KOPT-K1 (cell line): ENCODE measurements around the gene SEMA4F.

Experiments
- H3K27ac ChIP-seq: fragments of 200-600 bp; sonication (generic); 2 replicates; pipeline ENCODE4 v1.5.1; 2016; ENCODE audit warnings: antibody characterized with exemption, mild to moderate bottlenecking, low read depth, low read length; ENCODE audit not compliant: poor library complexity, severe bottlenecking
- H3K36me3 ChIP-seq: fragments of 200-600 bp; sonication (generic); 2 replicates; pipeline ENCODE4 v1.5.1; 2017; ENCODE audit warnings: antibody characterized with exemption, mild to moderate bottlenecking, low read length, moderate library complexity; ENCODE audit not compliant: insufficient read depth
- H3K9me3 ChIP-seq: fragments of 200-600 bp; sonication (generic); 2 replicates; pipeline ENCODE4 v1.5.1; 2017; ENCODE audit warnings: antibody characterized with exemption, low read length, mild to moderate bottlenecking; ENCODE audit not compliant: insufficient read depth, poor library complexity, severe bottlenecking

SEMA4F gene

DNA sequence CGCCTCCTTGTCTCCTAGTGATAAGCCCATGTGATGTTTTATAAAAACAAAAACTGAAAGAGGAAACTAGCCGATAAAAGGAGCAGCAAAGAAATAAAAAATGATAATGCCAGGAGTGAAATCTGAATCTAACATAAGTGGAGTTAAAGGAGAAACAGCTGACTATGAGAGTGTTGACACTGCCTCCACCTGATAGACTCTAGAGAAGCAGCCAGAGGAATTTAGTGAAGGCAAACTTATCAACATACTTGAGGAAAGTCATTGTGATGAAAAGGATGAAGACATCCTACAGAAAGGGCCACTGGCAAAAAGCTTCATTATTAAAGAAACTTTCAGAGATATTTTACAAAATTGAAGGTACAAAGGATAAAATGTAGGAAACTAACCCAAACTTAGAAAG lies 7.8 kb upstream of the SEMA4F start:
- Histone ChIP-seq H3K36me3 (no peaks in the 10 kb centered on the region), H3K9me3 (no peaks in the 10 kb centered on the region), H3K27ac (no peak overlapping the region)

DNA sequence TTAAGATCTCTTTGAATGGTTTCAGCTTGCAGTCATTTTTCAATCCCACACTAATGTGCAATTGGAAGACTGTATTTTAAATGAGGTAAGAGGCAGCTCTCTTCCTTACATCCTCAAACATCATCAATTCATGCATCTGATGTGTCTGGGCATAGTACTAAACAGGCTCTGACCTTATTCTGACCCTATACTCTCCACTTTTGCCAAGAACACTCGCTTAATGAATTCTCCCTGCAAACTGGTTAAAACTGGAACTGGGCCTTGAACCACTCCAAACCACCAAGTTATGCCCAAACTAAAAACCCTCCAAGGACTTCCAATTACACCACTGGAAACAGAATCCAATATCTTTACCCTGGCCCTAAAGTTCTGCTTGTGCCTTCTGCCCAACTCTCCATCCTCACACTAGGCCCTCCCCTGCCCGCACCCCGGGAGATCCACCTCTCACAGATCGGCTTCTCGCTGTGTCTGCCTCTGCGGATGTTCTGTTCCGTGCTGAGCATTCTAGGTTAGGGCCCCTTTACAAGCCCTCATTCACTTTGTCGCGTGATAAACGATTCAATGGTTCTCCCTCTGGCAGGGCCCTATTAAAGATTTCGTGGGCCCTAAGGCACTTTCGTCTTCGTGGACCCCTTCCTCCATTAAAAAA lies 7.1 kb upstream of the SEMA4F start:
- H3K36me3 ChIP-seq: no peaks in the 10 kb centered on the region

DNA sequence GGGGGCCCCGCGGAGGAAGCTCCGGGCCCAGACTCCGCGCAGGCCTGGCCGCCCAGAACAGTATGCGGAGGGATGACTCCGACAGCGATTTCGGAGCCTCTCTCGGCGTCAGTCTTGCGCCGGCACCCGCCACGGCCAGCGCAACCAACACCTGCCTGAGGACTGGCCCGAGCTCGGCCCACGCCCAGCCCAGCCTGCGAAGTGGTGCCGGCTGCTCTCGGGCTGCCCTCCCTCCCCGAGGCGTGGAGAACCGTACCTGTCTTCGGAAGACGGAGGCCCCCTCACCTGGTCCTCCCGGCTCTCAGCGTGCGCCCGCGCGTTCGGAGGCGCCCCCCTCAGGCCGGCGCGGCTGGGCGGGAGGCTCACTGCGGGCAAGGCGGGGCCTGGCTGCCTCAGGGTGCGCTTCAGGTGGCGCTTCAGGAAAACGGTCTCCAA lies 6.0 kb upstream of the SEMA4F start, which contains the start of gene M1AP:
M1AP (minus strand) TSS at position 322 of the 435 bp plus-strand sequence. CDS start 8,055 bp downstream, outside the sequence.
- Histone ChIP-seq H3K9me3 (no peaks in the 10 kb centered on the region), H3K27ac (no peak within 1 kb of the TSS), H3K36me3 (no peaks in the 10 kb centered on the region)

More for the DNA sequence above, 7.1 kb upstream of the SEMA4F start:
- Histone ChIP-seq H3K9me3 (no peaks in the 10 kb centered on the region), H3K27ac (no peak overlapping the region)

DNA sequence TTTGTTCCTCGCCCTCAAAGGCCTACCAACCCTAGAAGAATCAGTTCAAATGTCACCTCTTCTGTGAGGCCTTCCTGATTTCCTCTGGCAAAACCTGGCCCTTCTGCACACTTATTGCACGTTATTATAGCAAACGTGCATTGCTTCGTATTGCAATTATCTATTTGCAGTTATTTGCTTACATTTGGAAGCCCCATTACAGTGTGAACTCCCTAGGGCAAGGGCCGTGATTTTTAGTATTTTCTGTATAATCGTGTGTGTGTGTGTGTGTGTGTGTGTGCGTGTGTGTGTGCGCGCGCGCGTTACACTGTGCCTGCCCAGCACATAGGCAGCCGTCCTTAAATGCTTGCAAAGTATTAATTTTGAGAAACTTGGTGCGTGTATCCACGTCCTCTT lies 460 bp upstream of the SEMA4F start:
- Histone ChIP-seq H3K27ac (no peak overlapping the region), H3K9me3 (no peaks in the 10 kb centered on the region), H3K36me3 (no peaks in the 10 kb centered on the region)

DNA sequence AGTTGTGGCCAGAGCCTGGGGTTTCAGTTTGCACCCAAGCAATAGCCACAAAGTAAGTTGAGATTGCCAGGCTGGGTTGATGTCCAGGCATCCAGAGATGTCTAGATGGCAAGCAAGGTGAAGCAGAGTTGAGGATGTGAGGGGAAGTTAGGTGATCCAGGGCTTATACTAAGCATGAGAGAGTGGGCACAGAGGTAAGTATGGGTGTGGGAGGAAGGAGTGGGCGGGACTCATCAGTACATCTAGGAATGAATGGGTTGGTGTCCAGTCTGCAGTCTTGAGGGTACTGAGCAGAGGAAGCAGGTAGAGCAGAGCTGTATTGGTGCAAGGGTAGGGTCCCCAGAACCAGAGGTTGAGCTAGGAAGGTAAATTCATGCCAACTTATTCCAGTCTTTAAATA lies 1.5 kb downstream of the SEMA4F start:
- Histone ChIP-seq H3K9me3 (no peaks in the 10 kb centered on the region), H3K27ac (no peak overlapping the region), H3K36me3 (no peaks in the 10 kb centered on the region)

DNA sequence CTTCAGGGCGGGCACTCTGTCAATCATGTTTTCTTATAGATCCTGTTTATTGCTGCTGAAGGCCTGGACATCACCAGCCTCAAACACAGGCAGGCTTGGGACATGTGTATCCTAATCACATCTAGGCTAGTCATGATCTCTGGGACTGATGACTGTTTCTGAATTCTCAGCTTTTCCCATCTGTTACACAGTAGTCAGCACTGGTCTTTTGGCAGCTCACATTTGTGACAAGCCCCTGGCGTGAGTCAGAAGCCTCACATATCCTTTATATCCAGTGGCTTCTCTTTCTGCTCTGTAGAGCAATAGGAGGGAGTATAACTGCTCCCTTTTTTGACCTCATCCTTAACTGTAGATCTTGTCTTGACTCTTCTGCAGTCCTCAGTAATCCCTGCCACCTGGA lies 4.5 kb downstream of the SEMA4F start:
- Histone ChIP-seq H3K27ac (no peak overlapping the region), H3K36me3 (no peaks in the 10 kb centered on the region), H3K9me3 (no peaks in the 10 kb centered on the region)

DNA sequence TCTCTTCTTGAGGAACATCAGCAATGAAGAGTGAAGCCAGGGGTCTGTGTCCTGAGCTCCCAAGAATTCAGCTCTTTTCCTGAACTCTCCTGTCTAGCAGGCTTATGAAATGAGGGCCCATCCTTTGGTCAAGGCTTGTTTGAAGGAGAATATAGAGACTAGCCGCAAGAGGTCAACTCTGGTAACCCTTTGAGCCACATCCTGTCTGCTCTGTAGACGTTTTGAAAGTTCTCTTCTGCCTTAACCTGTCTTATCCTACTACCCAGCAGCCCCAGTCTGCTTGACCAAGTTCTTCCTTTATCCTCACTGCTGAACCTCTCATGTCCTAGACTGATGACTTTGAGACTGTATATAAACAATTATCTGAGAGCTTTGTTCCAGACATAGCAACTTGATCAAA lies 5.4 kb downstream of the SEMA4F start:
- Histone ChIP-seq H3K36me3 (no peaks in the 10 kb centered on the region), H3K27ac (no peak overlapping the region)

DNA sequence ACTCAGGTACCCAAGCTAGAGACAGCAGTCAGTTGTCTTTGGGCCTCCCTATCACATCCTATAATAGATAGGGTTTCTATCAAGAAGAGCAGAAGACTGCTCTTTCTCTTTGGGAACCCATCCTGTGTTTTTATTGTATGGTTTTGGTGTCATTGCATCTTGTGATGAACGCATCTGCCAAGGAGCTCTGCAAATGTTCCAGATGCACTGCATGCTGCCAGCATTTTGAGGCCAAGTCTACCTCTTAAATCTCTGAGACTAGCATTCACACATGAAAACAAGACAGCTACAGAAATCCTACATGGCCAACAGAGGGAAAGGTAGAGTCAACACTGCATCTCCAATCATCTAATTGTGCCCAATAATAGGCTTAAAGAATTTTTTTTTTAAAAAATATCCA lies 14.0 kb downstream of the SEMA4F start:
- H3K9me3 ChIP-seq: no peaks in the 10 kb centered on the region
- H3K36me3 ChIP-seq: no peaks in the 10 kb centered on the region
- no peak overlapping the region for H3K27ac ChIP-seq

More for the DNA sequence above, 5.4 kb downstream of the SEMA4F start:
- no peaks in the 10 kb centered on the region for H3K9me3 ChIP-seq

DNA sequence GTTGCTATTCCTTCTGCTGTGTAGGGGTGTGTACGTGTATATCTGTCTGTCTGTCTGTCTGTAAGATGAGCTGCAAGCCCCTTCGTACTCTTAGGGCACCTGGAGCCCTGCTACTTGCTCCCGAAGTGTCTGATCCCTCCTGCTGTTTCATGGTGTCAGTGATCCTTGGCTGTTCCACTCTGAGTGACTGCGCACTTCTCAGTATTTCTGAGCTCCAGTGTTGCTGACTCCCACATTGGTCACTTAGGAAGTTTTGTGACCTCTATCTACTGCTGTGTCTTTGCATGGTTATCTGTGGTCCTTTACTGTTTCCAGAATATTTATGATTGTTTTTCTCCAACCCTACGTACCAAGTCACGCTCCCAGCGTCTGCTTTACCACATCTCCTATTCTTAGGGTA lies 16.2 kb downstream of the SEMA4F start:
- H3K36me3 ChIP-seq: no peaks in the 10 kb centered on the region

DNA sequence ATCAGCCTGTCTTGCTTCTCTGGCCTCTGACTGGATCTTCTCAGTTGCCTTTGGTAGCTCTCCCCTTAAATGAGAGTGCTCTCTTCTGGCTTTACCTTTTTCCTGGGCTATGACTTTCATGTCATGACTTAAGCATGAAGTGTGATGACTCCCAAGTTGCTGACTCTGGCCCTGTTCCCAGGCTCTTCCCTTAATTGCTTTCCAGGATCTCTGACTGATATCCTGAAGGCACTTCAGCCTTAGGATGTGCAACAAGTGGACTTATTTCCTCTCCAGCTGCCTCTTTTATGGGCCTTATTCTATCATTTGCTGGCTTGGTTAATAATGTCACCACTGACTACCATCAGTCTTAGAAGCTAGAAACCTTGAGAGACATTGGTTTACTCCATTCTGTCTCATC lies 17.4 kb downstream of the SEMA4F start:
- Histone ChIP-seq H3K27ac (no peak overlapping the region), H3K36me3 (no peaks in the 10 kb centered on the region), H3K9me3 (no peaks in the 10 kb centered on the region)

More for the DNA sequence above, 16.2 kb downstream of the SEMA4F start:
- no peaks in the 10 kb centered on the region for H3K9me3 ChIP-seq
- no peak overlapping the region for H3K27ac ChIP-seq

DNA sequence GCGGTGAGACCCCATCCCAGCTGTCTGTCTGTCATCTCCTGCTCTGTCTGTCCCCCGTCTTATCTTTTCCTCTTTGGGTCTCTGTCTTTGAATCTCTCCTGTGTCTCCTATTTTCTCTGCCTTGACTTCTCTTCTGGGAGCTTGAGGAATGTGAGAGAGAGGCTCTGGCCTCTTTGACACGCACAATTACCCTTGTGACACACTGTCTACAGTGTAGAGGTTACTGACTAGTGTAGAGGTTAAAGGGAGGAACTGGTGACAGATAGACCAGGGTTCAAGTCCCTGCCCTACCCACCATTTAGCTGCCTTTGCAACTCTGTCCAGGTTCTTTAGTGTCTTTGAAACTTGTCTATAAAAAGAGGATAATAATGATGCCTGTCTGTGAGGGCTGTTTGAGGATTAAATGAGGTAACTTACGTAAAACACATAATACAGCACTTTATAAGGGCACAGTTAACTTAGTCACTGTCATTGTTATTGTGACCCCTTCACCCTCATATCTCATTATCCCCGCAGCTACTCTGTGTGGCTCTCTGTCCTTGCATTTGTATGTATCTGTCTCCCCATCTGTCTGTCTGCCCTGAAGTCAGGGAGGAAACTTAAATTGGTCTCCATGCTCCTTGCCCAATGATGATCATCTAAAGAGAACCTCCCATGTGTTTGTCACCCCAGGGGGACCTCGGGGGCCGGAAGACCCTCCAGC lies 19.9 kb downstream of the SEMA4F start:
- no peaks in the 10 kb centered on the region for H3K9me3 ChIP-seq
- no peak overlapping the region for H3K27ac ChIP-seq
- H3K36me3 ChIP-seq: no peaks in the 10 kb centered on the region

DNA sequence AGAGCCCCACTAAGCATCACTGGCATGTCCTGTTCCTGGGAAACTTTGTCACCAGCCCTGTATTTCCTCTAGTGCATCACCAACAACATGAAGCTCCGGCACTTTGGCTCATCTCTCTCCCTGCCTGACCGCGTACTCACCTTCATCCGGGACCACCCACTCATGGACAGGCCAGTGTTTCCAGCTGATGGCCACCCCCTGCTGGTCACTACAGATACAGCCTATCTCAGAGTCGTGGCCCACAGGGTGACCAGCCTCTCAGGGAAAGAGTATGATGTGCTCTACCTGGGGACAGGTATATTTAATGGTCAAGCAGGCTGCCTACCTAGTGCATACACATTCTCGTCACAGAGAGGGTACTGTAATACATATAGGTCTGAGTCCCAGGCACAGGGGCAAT lies 21.0 kb downstream of the SEMA4F start:
- no peak overlapping the region for H3K27ac ChIP-seq
- H3K9me3 ChIP-seq: no peaks in the 10 kb centered on the region
- H3K36me3 ChIP-seq: no peaks in the 10 kb centered on the region

DNA sequence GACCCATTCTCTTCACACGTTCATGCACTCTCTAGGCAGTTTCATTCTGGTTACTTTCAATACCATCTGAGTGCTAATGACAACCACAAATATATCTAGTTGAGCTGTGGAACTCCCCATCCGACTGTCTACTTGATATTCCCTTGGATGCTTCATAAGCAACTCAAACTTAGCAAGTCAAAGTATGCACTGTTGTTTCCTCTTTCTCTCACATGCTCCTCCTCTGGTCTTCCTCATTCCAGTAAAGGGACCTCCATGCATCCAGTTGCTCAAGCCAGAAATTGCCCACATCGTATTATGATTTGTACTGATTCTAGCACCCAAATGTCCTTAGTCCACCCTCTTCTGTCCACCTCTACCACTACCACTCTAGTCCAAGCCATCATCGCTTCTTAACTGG lies 22.3 kb downstream of the SEMA4F start:
- H3K27ac ChIP-seq: no peak overlapping the region
- no peaks in the 10 kb centered on the region for H3K36me3 ChIP-seq

DNA sequence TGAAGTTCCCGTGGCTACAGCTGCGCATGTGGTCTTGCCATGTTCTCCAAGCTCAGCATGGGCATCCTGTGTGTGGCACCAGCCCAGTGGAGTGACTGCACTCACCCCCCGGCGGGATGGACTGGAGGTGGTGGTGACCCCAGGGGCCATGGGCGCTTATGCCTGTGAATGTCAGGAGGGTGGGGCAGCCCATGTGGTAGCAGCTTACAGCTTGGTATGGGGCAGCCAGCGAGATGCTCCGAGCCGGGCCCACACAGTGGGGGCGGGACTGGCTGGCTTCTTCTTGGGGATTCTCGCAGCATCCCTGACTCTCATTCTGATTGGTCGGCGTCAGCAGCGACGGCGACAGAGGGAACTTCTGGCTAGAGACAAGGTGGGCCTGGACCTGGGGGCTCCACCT lies 25.6 kb downstream of the SEMA4F start:
- no peaks in the 10 kb centered on the region for H3K36me3 ChIP-seq
- no peaks in the 10 kb centered on the region for H3K9me3 ChIP-seq
- H3K27ac ChIP-seq: no peak overlapping the region

More for the DNA sequence above, 22.3 kb downstream of the SEMA4F start:
- no peaks in the 10 kb centered on the region for H3K9me3 ChIP-seq

DNA sequence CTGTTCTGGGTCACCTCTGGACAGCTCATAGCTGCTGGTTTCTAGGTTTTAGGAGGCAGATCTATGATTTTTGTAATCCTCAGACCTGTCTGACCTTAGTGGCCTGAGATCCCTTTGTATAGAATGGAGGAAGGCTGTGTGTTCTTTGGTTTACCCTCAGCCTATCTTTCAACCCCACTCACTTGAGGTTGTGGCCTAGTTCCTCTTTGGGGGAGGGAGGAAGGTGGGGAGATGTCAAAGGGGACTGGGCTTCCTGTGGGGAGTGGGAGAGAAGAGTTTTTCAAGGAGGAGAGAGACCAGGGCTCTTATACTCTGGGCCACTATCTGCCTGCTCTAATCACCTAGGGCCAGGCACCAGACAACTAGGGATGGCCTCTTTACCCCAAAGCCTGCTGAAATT lies 28.5 kb downstream of the SEMA4F start:
- no peaks in the 10 kb centered on the region for H3K36me3 ChIP-seq
- H3K27ac ChIP-seq: no peak overlapping the region

DNA sequence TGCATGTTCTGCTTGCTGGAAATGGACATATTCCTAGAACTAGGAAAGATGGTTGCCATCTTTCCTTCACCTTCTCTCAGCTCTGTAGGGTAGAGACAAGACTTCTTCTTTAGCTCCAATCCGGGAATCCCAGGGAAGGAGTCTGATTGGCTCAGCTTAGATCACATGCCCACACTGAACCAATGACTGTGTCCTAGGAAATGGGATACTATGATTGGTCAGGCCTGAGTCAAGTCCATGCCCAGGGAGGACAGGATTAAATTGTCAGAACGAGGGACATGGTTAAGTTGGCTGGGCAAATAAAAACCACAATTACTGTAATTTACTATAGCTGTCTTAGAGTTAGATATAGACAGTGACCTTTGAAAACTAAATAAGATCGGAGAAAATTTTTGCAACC lies 31.4 kb downstream of the SEMA4F start:
- Histone ChIP-seq H3K27ac (no peak overlapping the region), H3K36me3 (no peaks in the 10 kb centered on the region), H3K9me3 (no peaks in the 10 kb centered on the region)

More for the DNA sequence above, 28.5 kb downstream of the SEMA4F start:
- no peaks in the 10 kb centered on the region for H3K9me3 ChIP-seq
